ENCODE results near the gene CD8A. TPM values are rescaled to one million over a fixed set of nuclear protein-coding genes. Genes with fewer than 3 reads are reported as not detected.

Gene CD8A
- total and polyA plus RNA-seq, 2 of the 8 experiments (the other 6 are each of a cell fraction or from before 2014, with no cell fraction given): 0.14 to 0.39 TPM

GRCh38 chr2:86832334-86833096 lies 41.8 kb upstream of the CD8A start:
- no peaks in the 10 kb centered on the region for H4K20me1 ChIP-seq (replicated peaks in 1 of 2; ENCODE audit: control insufficient read depth in 1 of 2, insufficient read depth in 2 of 2, low read length in 2 of 2)
- no peak overlapping the region for H3K9ac ChIP-seq (replicated peaks in 1 of 4; ENCODE audit: extremely low read depth in 1 of 4, low read depth in 3 of 4, low read length in 3 of 4)
- DNase-seq (ENCODE audit: low read depth in 1 of 2, low spot score in 2 of 2) (no peak), FAIRE-seq (no peak)
- H4K91ac ChIP-seq (replicated peaks; ENCODE audit: insufficient read length, low read length): no peak overlapping the region
- H3K4me2 ChIP-seq (ENCODE audit: insufficient read depth in 1 of 2, low read depth in 2 of 2, low read length in 2 of 2): no peak overlapping the region
- H3K4ac ChIP-seq (replicated peaks; ENCODE audit: insufficient read length, low read depth, low read length): no peak overlapping the region
- no peak overlapping the region for H3K23ac ChIP-seq (ENCODE audit: insufficient read length)
- no peak overlapping the region for H2BK120ac ChIP-seq (replicated peaks; ENCODE audit: low read depth, low read length)
- H4K5ac ChIP-seq (ENCODE audit: insufficient read length, low read depth, low read length): no peak overlapping the region
- H2AFZ ChIP-seq (ENCODE audit: low read length): no peak overlapping the region; the same call in 1 of the 2 replicates
- no peaks in the 10 kb centered on the region for H3K79me1 ChIP-seq (ENCODE audit: low read depth, low read length)
- H2BK15ac ChIP-seq (ENCODE audit: low read length): no peak overlapping the region
- H2BK5ac ChIP-seq (ENCODE audit: low read depth, low read length): no peak overlapping the region
- no peak overlapping the region for H2AK5ac ChIP-seq (ENCODE audit: low read depth, low read length)
- no peaks in the 10 kb centered on the region for H3K9me3 ChIP-seq (ENCODE audit: insufficient read depth in 2 of 2, low read depth in 1 of 2, low read length in 1 of 2)
- H3K27me3 ChIP-seq (replicated peaks in 1 of 4; ENCODE audit: control insufficient read depth in 3 of 4, extremely low read depth in 1 of 4, insufficient read depth in 3 of 4, low read length in 3 of 4): no peaks in the 10 kb centered on the region
- no peak overlapping the region for H3K14ac ChIP-seq (ENCODE audit: insufficient read length)
- H2BK20ac ChIP-seq (ENCODE audit: low read length): no peak overlapping the region
- ChIA-PET POLR2A (ENCODE audit: partially characterized antibody) (no interaction called here), CTCF (ENCODE audit: partially characterized antibody) (interaction anchor here (0.6 to 1.3 kb wide), 3 partner anchors 26 to 758 kb away, joined by 3 to 4 read pairs (median 3); no protein-coding TSS in a partner anchor)
- no peak overlapping the region for H4K8ac ChIP-seq (ENCODE audit: extremely low read depth, insufficient read depth, low read length)
- H3K18ac ChIP-seq (ENCODE audit: extremely low read depth, low read length): no peak overlapping the region
- 91% methylated on average over 7 of the region's 7 CpGs; no CpG with 5 or more reads in 1 of the 2 experiments for WGBS, 2 experiments (ENCODE audit: extremely low coverage in 1 of 2, insufficient coverage in 1 of 2, insufficient read length in 1 of 2, insufficient replicate concordance in 2 of 2, low coverage in 1 of 2, low lambda C conversion rate in 2 of 2, missing lambda C conversion rate in 1 of 2)
- no peaks in the 10 kb centered on the region for H3K79me2 ChIP-seq (ENCODE audit: control insufficient read depth in 1 of 2, insufficient read depth in 2 of 2, low read length in 2 of 2)
- no peak overlapping the region for H3K4me3 ChIP-seq (ENCODE audit: extremely low read depth in 1 of 4, insufficient read depth in 2 of 4, low read depth in 3 of 4, low read length in 4 of 4)
- H3K36me3 ChIP-seq (ENCODE audit: control insufficient read depth in 2 of 4, insufficient read depth in 4 of 4, low read length in 3 of 4): no peaks in the 10 kb centered on the region
- H3K56ac ChIP-seq (replicated peaks; ENCODE audit: insufficient read length, low read depth, low read length): no peak overlapping the region
- peaks cover 0 to 5% (median 0%) of the 10 kb centered on the region in 4 experiments; a peak in 1 of 7 replicates for H3K4me1 ChIP-seq (replicated peaks in 1 of 4; ENCODE audit: control insufficient read depth in 3 of 4, insufficient read depth in 4 of 4, low read length in 3 of 4)
- H3K23me2 ChIP-seq (ENCODE audit: low read depth, low read length): no peaks in the 10 kb centered on the region
- H3K27ac ChIP-seq (ENCODE audit: low read depth, low read length): no peak overlapping the region
- H2BK12ac ChIP-seq (ENCODE audit: low read depth, low read length): no peak overlapping the region; the same call in 1 of the 2 replicates
- TF ChIP-seq RXRA (IDR thresholded peaks at IDR 0.05; ENCODE audit: insufficient read depth, low read depth, low read length) (no peak), CEBPB (IDR thresholded peaks at IDR 0.05; ENCODE audit: low read depth, low read length) (no peak), SIX5 (IDR thresholded peaks at IDR 0.05; ENCODE audit: low read depth, low read length) (no peak), RNF2 (IDR thresholded peaks at IDR 0.05; ENCODE audit: borderline replicate concordance, low read depth, low read length, missing control alignments, poor library complexity, severe bottlenecking) (no peak), KDM5A (IDR thresholded peaks at IDR 0.05; ENCODE audit: low read length) (no peak), SP2 (IDR thresholded peaks at IDR 0.05; ENCODE audit: low read length) (no peak), SP1 (IDR thresholded peaks at IDR 0.05; ENCODE audit: low read depth, low read length) (no peak), SRF (IDR thresholded peaks at IDR 0.05; ENCODE audit: low read depth, low read length) (no peak), RBBP5 (IDR thresholded peaks at IDR 0.05; ENCODE audit: borderline replicate concordance, low read depth, low read length) (no peak), EGR1 (IDR thresholded peaks at IDR 0.05; ENCODE audit: borderline replicate concordance, low read depth, low read length) (no peak)
- TF ChIP-seq, protein P1, sequence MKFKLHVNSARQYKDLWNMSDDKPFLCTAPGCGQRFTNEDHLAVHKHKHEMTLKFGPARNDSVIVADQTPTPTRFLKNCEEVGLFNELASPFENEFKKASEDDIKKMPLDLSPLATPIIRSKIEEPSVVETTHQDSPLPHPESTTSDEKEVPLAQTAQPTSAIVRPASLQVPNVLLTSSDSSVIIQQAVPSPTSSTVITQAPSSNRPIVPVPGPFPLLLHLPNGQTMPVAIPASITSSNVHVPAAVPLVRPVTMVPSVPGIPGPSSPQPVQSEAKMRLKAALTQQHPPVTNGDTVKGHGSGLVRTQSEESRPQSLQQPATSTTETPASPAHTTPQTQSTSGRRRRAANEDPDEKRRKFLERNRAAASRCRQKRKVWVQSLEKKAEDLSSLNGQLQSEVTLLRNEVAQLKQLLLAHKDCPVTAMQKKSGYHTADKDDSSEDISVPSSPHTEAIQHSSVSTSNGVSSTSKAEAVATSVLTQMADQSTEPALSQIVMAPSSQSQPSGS (IDR thresholded peaks at IDR 0.05; ENCODE audit: low read length): no peak
